Uterus (tissue), 4 donors: ENCODE data around the gene GPR132. TPM values are rescaled to one million over a fixed set of nuclear protein-coding genes. Genes with fewer than 3 reads are reported as not detected.

Experiments
- DNase-seq, 2 donors: peaks; one replicate each; pipeline ENCODE4 v3.0.0-alpha.2; 2019 to 2020
- H3K27ac ChIP-seq, 2 donors: fragments of 200-600 bp; sonication (generic); 1 replicate in 1 of 2; 2 replicates in 1 of 2; pipeline ENCODE4 v1.5.1; 2016 to 2018
- H3K27me3 ChIP-seq, 2 donors: fragments of 200-600 bp; sonication (generic); one replicate each; pipeline ENCODE4 v1.5.1; 2018 to 2019; ENCODE audit warnings: control low read depth in 1 of 2
- H3K36me3 ChIP-seq, 2 donors: fragments of 200-600 bp; sonication (generic); one replicate each; pipeline ENCODE4 v1.5.1; 2019; ENCODE audit warnings: control low read depth in 1 of 2
- H3K4me1 ChIP-seq, 2 donors: fragments of 200-600 bp; sonication (generic); one replicate each; pipeline ENCODE4 v1.5.1; 2018 to 2019; ENCODE audit warnings: control low read depth in 1 of 2
- H3K4me3 ChIP-seq, 2 donors: fragments of 200-600 bp; sonication (generic); 1 replicate in 1 of 2; 2 replicates in 1 of 2; pipeline ENCODE4 v1.5.1; 2018 to 2019; ENCODE audit warnings: mild to moderate bottlenecking in 1 of 2
- H3K9me3 ChIP-seq, 2 donors: fragments of 200-600 bp; sonication (generic); one replicate each; pipeline ENCODE4 v1.5.1; 2019; ENCODE audit warnings: control low read depth in 1 of 2
- CTCF ChIP-seq, 4 experiments: fragments of 200-600 bp in 2 of 4; fragments of 450-650 bp in 2 of 4; sonication (generic) in 2 of 4; IDR thresholded peaks; one replicate each; pipeline ENCODE4 v1.5.1; 2016 to 2019; ENCODE audit warnings: antibody characterized with exemption in 4 of 4, mild to moderate bottlenecking in 2 of 4, moderate library complexity in 1 of 4
- POLR2A ChIP-seq, 2 donors: fragments of 450-650 bp; IDR thresholded peaks; one replicate each; pipeline ENCODE4 v1.6.1; 2016; ENCODE audit warnings: antibody characterized with exemption in 2 of 2, mild to moderate bottlenecking in 1 of 2, moderate library complexity in 1 of 2
- intact Hi-C: fragments of 100-400 bp; cut with DNase I; formaldehyde crosslinking; loops from one replicate; pipeline ENCODE4 v1.15.1; 2023; ENCODE audit warnings: low total_unique reads
- total RNA-seq, 4 donors: library from RNA; depleted of rRNA in 3 of 4; stranded (reverse); fragments of >200 nt in 3 of 4; gene quantifications; one replicate each; pipeline versions ENCODE4 v1.1.0 to v1.2.4, GENCODE V29; 2014 to 2023
- donor health status: DM: yes; HTN: yes; CAD: no.

GPR132 gene
- total RNA-seq, 4 donors from 2014 or later: 1.7 to 3.7 TPM; not detected in 2

- no peak overlapping the region for H3K4me3 ChIP-seq
- H3K4me1 ChIP-seq: peaks cover 0 to 6% of the 10 kb centered on the region in 2 donors
- intact Hi-C loops: no loop called here
- H3K36me3 ChIP-seq: no peaks in the 10 kb centered on the region
- DNase-seq: no peak
- TF ChIP-seq POLR2A (IDR thresholded peaks at IDR 0.05) (no peak), CTCF (IDR thresholded peaks at IDR 0.05) (no peak)
- peaks cover 3 to 15% of the 10 kb centered on the region in 2 donors for H3K27me3 ChIP-seq
- no peaks in the 10 kb centered on the region for H3K9me3 ChIP-seq
- no peak overlapping the region for H3K27ac ChIP-seq
These were observed 11.8 kb upstream of the GPR132 start for GRCh38 chr14:105076805-105077648.

GRCh38 chr14:105076296-105076804 is 11.1 kb upstream of the GPR132 start:
- Histone ChIP-seq H3K4me1 (peaks cover 0 to 6% of the 10 kb centered on the region in 2 donors), H3K27ac (no peak overlapping the region), H3K27me3 (peaks cover 3 to 20% of the 10 kb centered on the region in 2 donors), H3K9me3 (no peaks in the 10 kb centered on the region), H3K4me3 (no peak overlapping the region), H3K36me3 (no peaks in the 10 kb centered on the region)
- TF ChIP-seq POLR2A (IDR thresholded peaks at IDR 0.05) (no peak), CTCF (IDR thresholded peaks at IDR 0.05) (no peak)
- intact Hi-C loops: no loop called here
- no peak for DNase-seq

- intact Hi-C loops: no loop called here
- H3K4me1 ChIP-seq: peaks cover 0 to 6% of the 10 kb centered on the region in 2 donors
- no peak for TF ChIP-seq POLR2A (IDR thresholded peaks at IDR 0.05)
- TF ChIP-seq CTCF (IDR thresholded peaks at IDR 0.05): no peak
- no peaks in the 10 kb centered on the region for H3K36me3 ChIP-seq
- no peak overlapping the region for H3K27ac ChIP-seq
- H3K9me3 ChIP-seq: no peaks in the 10 kb centered on the region
- peaks cover 3 to 26% of the 10 kb centered on the region in 2 donors for H3K27me3 ChIP-seq
- no peak overlapping the region for H3K4me3 ChIP-seq
- no peak for DNase-seq
These were observed 10.4 kb upstream of the GPR132 start for GRCh38 chr14:105075379-105076295.

GRCh38 chr14:105074601-105075053 is 9.4 kb upstream of the GPR132 start:
- no peaks in the 10 kb centered on the region for H3K36me3 ChIP-seq
- TF ChIP-seq POLR2A (IDR thresholded peaks at IDR 0.05) (no peak), CTCF (IDR thresholded peaks at IDR 0.05) (no peak)
- H3K27me3 ChIP-seq: peaks cover 3 to 32% of the 10 kb centered on the region in 2 donors
- H3K4me1 ChIP-seq: peaks cover 0 to 6% of the 10 kb centered on the region in 2 donors
- no peak for DNase-seq
- intact Hi-C loops: no loop called here
- no peak overlapping the region for H3K27ac ChIP-seq
- no peaks in the 10 kb centered on the region for H3K9me3 ChIP-seq
- H3K4me3 ChIP-seq: no peak overlapping the region
